IPS-18a (cell line): ENCODE data around the gene SCUBE1.

Experiments used
- H3K27ac ChIP-seq: one replicate; pipeline ENCODE4 v1.5.1; 2013; ENCODE audit warnings: low read length
- H3K27me3 ChIP-seq: one replicate; pipeline ENCODE4 v1.6.1; 2013; ENCODE audit warnings: mild to moderate bottlenecking, low read length; ENCODE audit not compliant: control insufficient read depth, insufficient read depth
- H3K36me3 ChIP-seq: one replicate; pipeline ENCODE4 v1.6.1; 2013; ENCODE audit warnings: low read depth, low read length; ENCODE audit not compliant: control insufficient read depth
- H3K4me1 ChIP-seq: one replicate; pipeline ENCODE4 v1.6.1; 2013; ENCODE audit warnings: low read depth, low read length; ENCODE audit not compliant: control insufficient read depth
- H3K4me3 ChIP-seq: one replicate; pipeline ENCODE4 v1.5.1; 2013; ENCODE audit warnings: low read length
- H3K9ac ChIP-seq: one replicate; pipeline ENCODE4 v1.6.1; 2013; ENCODE audit warnings: mild to moderate bottlenecking, low read length, moderate library complexity
- H3K9me3 ChIP-seq: one replicate; pipeline ENCODE4 v1.6.1; 2013; ENCODE audit warnings: low read depth, low read length; ENCODE audit not compliant: control insufficient read depth

The SCUBE1 gene

DNA sequence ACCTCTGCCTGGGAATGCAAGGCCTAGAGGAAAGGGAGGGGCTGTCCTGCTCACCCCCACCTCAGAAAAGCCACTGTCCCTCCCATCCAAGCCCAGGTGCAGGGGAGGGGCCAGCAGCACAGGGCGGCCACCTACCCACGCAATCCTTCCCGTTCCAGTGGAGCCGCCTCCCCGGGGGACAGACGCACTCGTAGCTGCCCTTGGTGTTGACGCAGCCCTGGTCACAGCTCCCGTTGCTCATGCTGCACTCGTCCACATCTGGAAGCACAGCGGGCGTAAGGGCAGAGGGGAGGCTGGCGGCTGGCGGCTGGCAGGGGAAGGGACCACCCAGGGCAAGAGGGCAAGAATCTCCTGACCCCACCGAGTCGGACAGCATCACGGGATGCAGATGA lies 115.9 kb downstream of the SCUBE1 start:
- Histone ChIP-seq H3K9me3 (no peaks in the 10 kb centered on the region), H3K4me1 (peaks cover 5% of the 10 kb centered on the region), H3K27ac (no peak overlapping the region), H3K27me3 (peaks cover 11% of the 10 kb centered on the region), H3K36me3 (no peaks in the 10 kb centered on the region), H3K9ac (no peak overlapping the region), H3K4me3 (no peak overlapping the region)

DNA sequence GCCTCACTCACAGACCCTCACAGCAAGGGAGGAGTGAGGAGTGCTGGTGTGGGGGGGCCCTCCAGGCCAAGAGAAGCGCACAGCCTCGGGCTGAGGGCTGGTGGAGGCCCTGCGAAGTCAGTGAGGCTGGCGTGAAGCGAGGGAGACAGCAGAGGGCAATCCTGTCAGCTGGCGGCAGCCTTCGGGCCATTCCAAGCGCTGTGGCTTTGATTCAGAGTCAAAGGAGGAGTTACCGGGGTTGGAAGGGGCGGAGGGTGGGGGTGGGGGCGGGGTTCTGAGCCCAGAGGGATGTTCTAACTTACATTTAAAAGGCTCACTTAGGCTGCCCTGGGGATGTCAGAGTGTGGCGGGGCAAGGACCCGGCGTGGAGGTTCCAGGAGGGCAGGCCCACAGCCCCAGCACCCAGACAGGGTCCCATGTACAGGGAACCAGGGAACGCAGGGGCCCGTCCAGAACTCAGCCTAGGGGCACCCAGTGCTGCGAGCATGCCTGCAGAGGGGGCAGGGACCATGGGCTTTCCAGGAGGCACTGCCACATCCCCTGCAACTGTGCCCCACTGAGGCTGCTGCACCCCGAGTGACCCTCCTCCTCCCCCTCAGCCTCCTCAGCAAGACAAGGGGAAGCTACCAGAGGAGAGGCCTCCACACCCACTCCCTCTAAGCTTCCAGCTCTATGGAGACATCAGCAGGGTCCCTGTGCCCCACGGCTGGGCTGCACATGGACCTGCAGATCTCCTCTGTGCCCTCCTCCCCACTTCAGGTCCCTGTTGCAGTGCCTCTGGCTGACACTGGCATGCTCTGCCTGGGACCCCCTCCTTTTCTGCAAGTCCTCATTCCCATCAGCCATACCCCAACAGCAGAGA lies 116.6 kb downstream of the SCUBE1 start:
- H3K4me1 ChIP-seq, result peaks cover 5% of the 10 kb centered on the region
- no peaks in the 10 kb centered on the region for H3K36me3 ChIP-seq
- peaks cover 11% of the 10 kb centered on the region for H3K27me3 ChIP-seq
- no peak overlapping the region for H3K9ac ChIP-seq
- H3K27ac ChIP-seq, result no peak overlapping the region
- no peak overlapping the region for H3K4me3 ChIP-seq
- no peaks in the 10 kb centered on the region for H3K9me3 ChIP-seq

- H3K4me3 ChIP-seq, result no peak overlapping the region
- no peak overlapping the region for H3K27ac ChIP-seq
- H3K36me3 ChIP-seq, result no peaks in the 10 kb centered on the region
- no peak overlapping the region for H3K9ac ChIP-seq
- H3K4me1 ChIP-seq, result peaks cover 5% of the 10 kb centered on the region
- H3K9me3 ChIP-seq, result no peaks in the 10 kb centered on the region
- peaks cover 11% of the 10 kb centered on the region for H3K27me3 ChIP-seq
Observed at GRCh38 chr22:43225609-43226008, 117.6 kb downstream of the SCUBE1 start.

- Histone ChIP-seq H3K36me3 (no peaks in the 10 kb centered on the region), H3K27me3 (peaks cover 11% of the 10 kb centered on the region), H3K9me3 (no peaks in the 10 kb centered on the region), H3K4me3 (no peak overlapping the region), H3K9ac (no peak overlapping the region), H3K27ac (no peak overlapping the region), H3K4me1 (peaks cover 5% of the 10 kb centered on the region)
Observed at GRCh38 chr22:43222987-43223386, 120.2 kb downstream of the SCUBE1 start.

DNA sequence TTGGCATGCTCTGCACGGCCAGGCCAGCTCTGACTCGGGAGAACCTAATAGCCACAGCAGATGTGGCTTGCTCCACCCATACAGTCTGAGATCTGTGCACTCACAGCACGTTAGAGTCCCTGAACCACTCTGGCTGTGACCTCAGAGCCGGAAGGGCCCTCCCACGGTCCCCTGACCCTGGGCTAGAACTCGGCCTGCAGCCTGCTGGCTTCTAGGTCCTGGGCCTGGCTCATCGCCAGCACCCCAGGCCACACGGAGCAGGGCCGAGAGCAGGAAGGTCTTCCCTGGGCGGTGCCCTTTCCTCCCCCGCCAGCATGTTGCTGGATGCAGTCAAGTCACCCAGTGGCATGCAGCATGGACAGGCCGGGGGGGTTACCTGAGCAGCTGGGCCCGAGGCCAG lies 120.9 kb downstream of the SCUBE1 start:
- H3K27me3 ChIP-seq, result peaks cover 11% of the 10 kb centered on the region

DNA sequence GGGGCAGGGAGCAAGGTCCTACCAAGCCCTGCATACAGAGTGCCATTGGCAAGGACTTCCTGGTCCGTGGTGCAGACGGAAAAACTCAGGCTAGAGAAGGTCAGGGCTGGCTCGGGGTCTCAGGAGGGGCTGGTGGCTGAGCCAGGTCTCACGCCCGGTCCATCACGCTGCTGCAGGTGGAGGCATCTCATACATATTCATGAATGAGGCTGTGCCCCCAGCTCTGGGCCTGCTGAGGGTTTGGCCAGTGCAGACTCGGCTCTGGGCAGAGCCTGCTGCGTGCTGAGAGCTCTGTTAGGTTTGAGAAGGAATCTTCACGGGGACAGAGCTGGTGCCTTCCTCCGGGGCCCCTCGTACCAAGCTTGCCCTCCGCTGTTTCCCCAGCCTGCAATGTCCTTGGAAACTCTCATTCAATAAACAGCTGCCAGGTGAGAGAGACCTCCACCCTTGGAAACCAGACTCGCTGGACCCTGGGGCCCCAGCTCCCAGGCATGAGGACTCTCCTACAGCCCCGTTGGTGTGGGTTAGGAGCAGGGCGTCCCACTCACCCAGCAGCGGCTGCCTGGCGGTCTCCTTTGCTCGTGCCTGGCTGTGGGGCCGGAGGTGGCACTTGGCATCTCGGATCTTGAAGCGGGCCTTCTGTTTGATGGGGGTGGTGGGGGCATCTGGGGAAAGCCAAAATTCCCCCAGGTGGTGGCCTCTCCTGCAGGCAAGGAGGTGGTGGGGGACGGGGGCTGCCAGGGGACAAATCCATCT lies 122.4 kb downstream of the SCUBE1 start:
- no peaks in the 10 kb centered on the region for H3K9me3 ChIP-seq
- peaks cover under 1% of the 10 kb centered on the region for H3K4me1 ChIP-seq
- no peaks in the 10 kb centered on the region for H3K36me3 ChIP-seq

More for the DNA sequence above, 120.9 kb downstream of the SCUBE1 start:
- Histone ChIP-seq H3K4me3 (no peak overlapping the region), H3K9ac (no peak overlapping the region), H3K36me3 (no peaks in the 10 kb centered on the region), H3K27ac (no peak overlapping the region), H3K9me3 (no peaks in the 10 kb centered on the region), H3K4me1 (peaks cover 5% of the 10 kb centered on the region)

DNA sequence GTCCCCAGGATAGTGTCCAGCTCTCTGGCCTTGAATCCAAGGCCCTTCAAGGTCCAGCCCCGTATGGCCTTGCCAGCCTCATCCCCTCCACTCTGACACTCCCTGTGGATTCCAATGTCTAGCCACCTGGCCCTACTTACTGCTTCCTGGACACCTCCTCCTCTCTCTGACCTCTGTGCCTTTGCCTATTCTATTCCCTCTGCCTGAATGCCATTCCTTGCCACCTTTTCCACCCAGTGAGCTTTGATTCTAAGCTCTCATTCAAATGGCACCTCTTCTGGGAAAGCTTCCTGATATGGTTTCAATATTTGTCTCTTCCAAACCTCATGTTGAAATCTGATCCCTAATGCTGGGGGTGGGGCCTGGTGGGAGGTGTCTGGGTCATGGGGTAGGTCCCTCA lies 124.4 kb downstream of the SCUBE1 start:
- Histone ChIP-seq H3K36me3 (no peaks in the 10 kb centered on the region), H3K4me3 (no peak overlapping the region), H3K9ac (no peak overlapping the region)

More for the DNA sequence above, 122.4 kb downstream of the SCUBE1 start:
- no peak overlapping the region for H3K9ac ChIP-seq
- no peak overlapping the region for H3K27ac ChIP-seq
- peaks cover 10% of the 10 kb centered on the region for H3K27me3 ChIP-seq
- H3K4me3 ChIP-seq, result no peak overlapping the region

GRCh38 chr22:43217285-43218030 lies 125.7 kb downstream of the SCUBE1 start:
- H3K9me3 ChIP-seq, result no peaks in the 10 kb centered on the region
- H3K27me3 ChIP-seq, result no peaks in the 10 kb centered on the region
- no peak overlapping the region for H3K9ac ChIP-seq
- H3K4me3 ChIP-seq, result no peak overlapping the region
- no peak overlapping the region for H3K27ac ChIP-seq
- no peaks in the 10 kb centered on the region for H3K36me3 ChIP-seq
- H3K4me1 ChIP-seq, result peaks cover 4% of the 10 kb centered on the region

More for the DNA sequence above, 124.4 kb downstream of the SCUBE1 start:
- Histone ChIP-seq H3K27me3 (no peaks in the 10 kb centered on the region), H3K4me1 (no peaks in the 10 kb centered on the region), H3K9me3 (no peaks in the 10 kb centered on the region), H3K27ac (no peak overlapping the region)

- Histone ChIP-seq H3K9me3 (no peaks in the 10 kb centered on the region), H3K27ac (no peak overlapping the region), H3K27me3 (no peaks in the 10 kb centered on the region), H3K9ac (no peak overlapping the region), H3K36me3 (no peaks in the 10 kb centered on the region), H3K4me1 (peaks cover 4% of the 10 kb centered on the region), H3K4me3 (no peak overlapping the region)
Observed at GRCh38 chr22:43216738-43217137, 126.4 kb downstream of the SCUBE1 start.

DNA sequence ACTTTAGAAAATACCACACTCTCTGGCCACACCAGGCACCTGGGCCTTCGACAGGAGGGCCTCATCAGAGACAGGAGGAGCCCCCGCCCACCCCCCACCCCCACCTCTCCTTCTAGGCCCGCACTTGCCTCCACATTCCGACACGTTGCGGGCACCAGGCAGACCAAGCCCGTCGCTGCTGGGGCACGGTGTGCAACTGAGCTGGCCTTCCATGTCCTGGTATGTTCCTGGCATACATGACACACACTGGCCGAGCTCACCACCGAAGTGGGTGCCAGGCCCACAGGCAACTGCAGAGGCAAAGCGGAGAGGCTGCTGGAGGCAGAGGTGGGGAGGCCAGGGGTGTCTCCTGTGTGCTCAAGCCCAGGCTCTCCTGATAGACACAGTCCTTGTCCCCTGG lies 129.2 kb downstream of the SCUBE1 start:
- H3K27me3 ChIP-seq, result no peaks in the 10 kb centered on the region
- H3K4me3 ChIP-seq, result no peak overlapping the region
- no peaks in the 10 kb centered on the region for H3K36me3 ChIP-seq
- no peak overlapping the region for H3K9ac ChIP-seq
- peaks cover 4% of the 10 kb centered on the region for H3K4me1 ChIP-seq
- no peak overlapping the region for H3K27ac ChIP-seq
- no peaks in the 10 kb centered on the region for H3K9me3 ChIP-seq

- H3K9me3 ChIP-seq, result no peaks in the 10 kb centered on the region
- H3K27ac ChIP-seq, result no peak overlapping the region
- peaks cover 4% of the 10 kb centered on the region for H3K4me1 ChIP-seq
- H3K4me3 ChIP-seq, result no peak overlapping the region
- no peaks in the 10 kb centered on the region for H3K36me3 ChIP-seq
- no peak overlapping the region for H3K9ac ChIP-seq
- no peaks in the 10 kb centered on the region for H3K27me3 ChIP-seq
Observed at GRCh38 chr22:43213051-43213450, 130.1 kb downstream of the SCUBE1 start.
